HCT116 (cell line): ENCODE data around the gene CTCFL. TPM values are rescaled to one million over a fixed set of nuclear protein-coding genes. Genes with fewer than 3 reads are reported as not detected.

Experiments
- ATAC-seq: fragments of 200-7000 bp; cut with Tn5 transposase; 2 replicates; pipeline ENCODE4 v1.9.1; 2020; ENCODE audit warnings: mild to moderate bottlenecking, moderate library complexity
- BruUV-seq: library from RNA; stranded (reverse); fragments of 400-500 nt; replicated peaks from 2 replicates; lab custom pipeline; 2021; lab: Mats Ljungman, UMichigan
- CTCF ChIA-PET: fragments of 300-600 bp; sonication (Branson Sonifier 250); formaldehyde crosslinking; loops from one replicate; lab custom pipeline; 2021; ENCODE audit warnings: antibody characterized with exemption; lab: Charles Lee
- POLR2A ChIA-PET: fragments of 300-600, 350-600 bp; sonication (Branson Sonifier 250); formaldehyde crosslinking; loops from one replicate; lab custom pipeline; 2021; ENCODE audit warnings: antibody characterized with exemption; lab: Charles Lee
- RAD21 ChIA-PET, 2 experiments: fragments of 300-600 bp; sonication (Branson Sonifier 250); formaldehyde crosslinking; loops; one replicate each; lab custom pipeline; 2023; ENCODE audit warnings: low total read pairs in 2 of 2; ENCODE audit not compliant: uncharacterized antibody in 2 of 2, unreplicated experiment in 2 of 2, low non-redundant PET in 1 of 2; lab: Charles Lee
- DNase-seq: peaks from one replicate; pipeline ENCODE4 v3.0.0-alpha.2; 2010; ENCODE audit warnings: low read depth, low spot score
- H2AFZ ChIP-seq: fragments of 200-600 bp; shearing (Covaris generic), sonication (generic); 2 replicates; pipeline ENCODE4 v1.6.1; 2017; ENCODE audit warnings: low read depth, mixed run types, mixed read lengths, antibody characterized with exemption, low read length; ENCODE audit not compliant: poor library complexity, severe bottlenecking
- H3K27ac ChIP-seq: 2 replicates; pipeline ENCODE4 v1.5.1; 2012; ENCODE audit warnings: low read depth, low read length
- H3K27me3 ChIP-seq: fragments of 200-600 bp; sonication (generic); 2 replicates; pipeline ENCODE4 v1.6.1; 2016; ENCODE audit warnings: mixed run types, low read length, mixed read lengths; ENCODE audit not compliant: insufficient read depth
- H3K36me3 ChIP-seq, 2 experiments: fragments of 200-500 bp in 1 of 2; fragments of 200-600 bp in 1 of 2; sonication (Bioruptor generic) in 1 of 2; sonication (generic) in 1 of 2; 2 replicates each; pipeline versions ENCODE4 v1.5.1 to v1.6.1; 2014 to 2016; ENCODE audit warnings: low read length in 2 of 2, inconsistent platforms in 1 of 2, mixed read lengths in 1 of 2, mixed run types in 1 of 2; ENCODE audit not compliant: insufficient read depth in 2 of 2, control insufficient read depth in 1 of 2
- H3K4me1 ChIP-seq, 2 experiments: fragments of 200-600 bp in 1 of 2; sonication (generic) in 1 of 2; 2 replicates each; pipeline versions ENCODE4 v1.5.1 to v1.6.1; 2012 to 2017; ENCODE audit warnings: low read length in 2 of 2, inconsistent platforms in 1 of 2, mild to moderate bottlenecking in 1 of 2, mixed read lengths in 1 of 2, mixed run types in 1 of 2, moderate library complexity in 1 of 2; ENCODE audit not compliant: insufficient read depth in 2 of 2, control insufficient read depth in 1 of 2
- H3K4me2 ChIP-seq: fragments of 200-600 bp; sonication (generic); 2 replicates; pipeline ENCODE4 v1.6.1; 2017; ENCODE audit warnings: mixed run types, low read length, mixed read lengths
- H3K4me3 ChIP-seq, 2 experiments: fragments of 200-600 bp in 1 of 2; sonication (generic) in 1 of 2; replicated peaks in 1 of 2; 2 replicates each; pipeline ENCODE4 v1.5.1; 2011 to 2016; ENCODE audit warnings: low read length in 2 of 2, control low read depth in 1 of 2, low read depth in 1 of 2, mild to moderate bottlenecking in 1 of 2, mixed read lengths in 1 of 2, mixed run types in 1 of 2
- H3K79me2 ChIP-seq: fragments of 200-600 bp; sonication (generic); 2 replicates; pipeline ENCODE4 v1.6.1; 2017; ENCODE audit warnings: mild to moderate bottlenecking, mixed run types, low read length, moderate library complexity, mixed read lengths; ENCODE audit not compliant: insufficient read depth
- H3K9ac ChIP-seq: fragments of 200-600 bp; sonication (generic); 2 replicates; pipeline ENCODE4 v1.6.1; 2016; ENCODE audit warnings: low read length, mixed read lengths
- H3K9me2 ChIP-seq: fragments of 200-600 bp; sonication (generic), shearing (Covaris generic); 2 replicates; pipeline ENCODE4 v1.6.1; 2017; ENCODE audit warnings: mixed run types, mild to moderate bottlenecking, moderate library complexity; ENCODE audit not compliant: insufficient read depth
- H3K9me3 ChIP-seq, 2 experiments: fragments of 200-500 bp in 1 of 2; fragments of 200-600 bp in 1 of 2; sonication (Bioruptor generic) in 1 of 2; sonication (generic) in 1 of 2; 2 replicates each; pipeline ENCODE4 v1.6.1; 2014 to 2017; ENCODE audit warnings: low read length in 2 of 2, mixed read lengths in 2 of 2, inconsistent platforms in 1 of 2, low read depth in 1 of 2, mild to moderate bottlenecking in 1 of 2, mixed run types in 1 of 2, moderate library complexity in 1 of 2; ENCODE audit not compliant: control insufficient read depth in 1 of 2, insufficient read depth in 1 of 2
- H4K20me1 ChIP-seq: fragments of 200-600 bp; sonication (generic), shearing (Covaris generic); 2 replicates; pipeline ENCODE4 v1.6.1; 2017; ENCODE audit warnings: mixed run types, mild to moderate bottlenecking, moderate library complexity; ENCODE audit not compliant: insufficient read depth
- EZH2phosphoT487 ChIP-seq: fragments of 200-600 bp; IDR thresholded peaks from 2 replicates; pipeline ENCODE4 v1.6.1; 2018; ENCODE audit warnings: antibody characterized with exemption, borderline replicate concordance
- POLR2A ChIP-seq: IDR thresholded peaks from 2 replicates; pipeline ENCODE4 v1.7.0; 2011; ENCODE audit warnings: borderline replicate concordance; ENCODE audit not compliant: insufficient read depth, insufficient read length; ENCODE audit errors: extremely low read depth
- RAD21 ChIP-seq: IDR thresholded peaks from 2 replicates; pipeline ENCODE4 v1.6.1; 2012; ENCODE audit warnings: low read depth, mild to moderate bottlenecking
- SRF ChIP-seq: IDR thresholded peaks from 2 replicates; pipeline ENCODE4 v1.6.1; 2012; ENCODE audit warnings: low read depth
- intact Hi-C: fragments of 100-400 bp; cut with micrococcal nuclease; formaldehyde crosslinking; loops from 2 replicates; pipeline ENCODE4 v1.10.0; 2022
- total RNA-seq: library from RNA; stranded (reverse); gene quantifications from one replicate; pipeline ENCODE4 v1.2.1, GENCODE V29; 2021; ENCODE audit not compliant: unreplicated experiment
- TF ChIP-seq, protein P1 (sequence below): IDR thresholded peaks from 2 replicates; pipeline ENCODE4 v1.6.1; 2012
- TF ChIP-seq, protein P2 (sequence below): IDR thresholded peaks from 2 replicates; pipeline ENCODE4 v1.6.1; 2011; ENCODE audit warnings: mild to moderate bottlenecking, low read length, moderate library complexity; ENCODE audit not compliant: insufficient replicate concordance; ENCODE audit errors: extremely low read depth

CTCFL gene
- total RNA-seq, 1 experiment from 2014 or later: 0.34 TPM

DNA sequence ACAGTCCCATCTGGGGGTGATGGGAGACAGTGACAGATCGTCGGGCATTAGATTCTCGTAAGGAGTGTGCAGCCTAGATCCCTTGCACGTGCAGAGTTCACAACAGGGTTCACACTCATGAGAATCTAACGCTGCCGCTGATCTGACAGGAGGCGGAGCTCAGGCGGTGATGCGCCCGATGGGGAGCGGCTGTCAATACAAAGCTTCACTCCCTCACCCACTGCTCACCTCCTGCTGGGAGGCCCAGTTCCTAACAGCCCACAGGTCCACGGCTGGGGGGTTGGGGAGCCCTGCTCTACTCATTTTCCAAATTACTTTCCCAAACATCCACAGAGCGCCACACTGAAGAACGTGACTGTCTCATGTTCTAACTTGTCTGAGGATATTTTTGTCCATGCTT is 25.3 kb downstream of the CTCFL start:
- ChIA-PET CTCF (interaction anchor here (1.2 to 2.6 kb wide), 3 partner anchors 9 to 89 kb away, joined by 3 to 24 read pairs (median 4); no protein-coding TSS in a partner anchor), RAD21 (interaction anchor here in 1 of 2 experiments (0.8 kb wide), 1 partner anchor 1828 kb away, joined by 4 read pairs; no protein-coding TSS in a partner anchor), POLR2A (no interaction called here)
- no TSS peak for BruUV-seq
- no peaks in the 10 kb centered on the region for H3K36me3 ChIP-seq
- no peak overlapping the region for H3K4me2 ChIP-seq
- no peak for DNase-seq
- TF ChIP-seq EZH2phosphoT487 (no peak), POLR2A (no peak), RAD21 (no peak), SRF (no peak)
- TF ChIP-seq, protein P1, sequence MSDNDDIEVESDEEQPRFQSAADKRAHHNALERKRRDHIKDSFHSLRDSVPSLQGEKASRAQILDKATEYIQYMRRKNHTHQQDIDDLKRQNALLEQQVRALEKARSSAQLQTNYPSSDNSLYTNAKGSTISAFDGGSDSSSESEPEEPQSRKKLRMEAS: no peak
- TF ChIP-seq, protein P2, sequence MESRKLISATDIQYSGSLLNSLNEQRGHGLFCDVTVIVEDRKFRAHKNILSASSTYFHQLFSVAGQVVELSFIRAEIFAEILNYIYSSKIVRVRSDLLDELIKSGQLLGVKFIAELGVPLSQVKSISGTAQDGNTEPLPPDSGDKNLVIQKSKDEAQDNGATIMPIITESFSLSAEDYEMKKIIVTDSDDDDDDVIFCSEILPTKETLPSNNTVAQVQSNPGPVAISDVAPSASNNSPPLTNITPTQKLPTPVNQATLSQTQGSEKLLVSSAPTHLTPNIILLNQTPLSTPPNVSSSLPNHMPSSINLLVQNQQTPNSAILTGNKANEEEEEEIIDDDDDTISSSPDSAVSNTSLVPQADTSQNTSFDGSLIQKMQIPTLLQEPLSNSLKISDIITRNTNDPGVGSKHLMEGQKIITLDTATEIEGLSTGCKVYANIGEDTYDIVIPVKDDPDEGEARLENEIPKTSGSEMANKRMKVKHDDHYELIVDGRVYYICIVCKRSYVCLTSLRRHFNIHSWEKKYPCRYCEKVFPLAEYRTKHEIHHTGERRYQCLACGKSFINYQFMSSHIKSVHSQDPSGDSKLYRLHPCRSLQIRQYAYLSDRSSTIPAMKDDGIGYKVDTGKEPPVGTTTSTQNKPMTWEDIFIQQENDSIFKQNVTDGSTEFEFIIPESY: no peak
- H3K9me3 ChIP-seq: no peaks in the 10 kb centered on the region
- H3K4me3 ChIP-seq: no peak overlapping the region
- no peaks in the 10 kb centered on the region for H3K9me2 ChIP-seq
- H4K20me1 ChIP-seq: no peaks in the 10 kb centered on the region
- H2AFZ ChIP-seq: no peak overlapping the region
- no peaks in the 10 kb centered on the region for H3K79me2 ChIP-seq
- H3K9ac ChIP-seq: no peak overlapping the region
- no peak overlapping the region for H3K27ac ChIP-seq
- no peak for ATAC-seq
- intact Hi-C loops: no loop called here
- H3K4me1 ChIP-seq: peaks cover 7 to 10% of the 10 kb centered on the region in 2 experiments; a peak in 3 of 4 replicates
- no peaks in the 10 kb centered on the region for H3K27me3 ChIP-seq
